Activated CD8-positive, alpha-beta T cell treated with anti-CD3 and anti-CD28 coated beads for 36 hours (primary cell): Measurements from ENCODE around the gene PKP1. TPM values are rescaled to one million over a fixed set of nuclear protein-coding genes. Genes with fewer than 3 reads are reported as not detected.

ENCODE experiments used
- ATAC-seq: fragments of 200-7000 bp; cut with Tn5 transposase; one replicate; pipeline ENCODE4 v1.10.0; 2021; ENCODE audit warnings: mild to moderate bottlenecking, moderate library complexity
- CTCF ChIA-PET: fragments of 350-600 bp; sonication (Branson Sonifier 250); formaldehyde crosslinking; loops from one replicate; lab custom pipeline; 2021; ENCODE audit warnings: antibody characterized with exemption; lab: Charles Lee
- POLR2A ChIA-PET: fragments of 350-600 bp; sonication (Branson Sonifier 250); formaldehyde crosslinking; loops from one replicate; lab custom pipeline; 2021; ENCODE audit warnings: antibody characterized with exemption; lab: Charles Lee
- DNase-seq: peaks from one replicate; pipeline ENCODE4 v3.0.0-alpha.2; 2020
- H3K27ac Mint-ChIP-seq: one replicate; pipeline ENCODE4 v1.8.0; 2021; ENCODE audit warnings: mild to moderate bottlenecking, mixed read lengths
- H3K27me3 Mint-ChIP-seq: one replicate; pipeline ENCODE4 v1.8.0; 2021; ENCODE audit warnings: mixed read lengths
- H3K36me3 Mint-ChIP-seq: one replicate; pipeline ENCODE4 v1.8.0; 2021; ENCODE audit warnings: low read depth, mixed read lengths
- H3K4me1 Mint-ChIP-seq: one replicate; pipeline ENCODE4 v1.8.0; 2021; ENCODE audit warnings: low read depth, mixed read lengths
- H3K4me3 Mint-ChIP-seq: one replicate; pipeline ENCODE4 v1.8.0; 2021; ENCODE audit warnings: mild to moderate bottlenecking, moderate library complexity, mixed read lengths
- H3K9me3 Mint-ChIP-seq: one replicate; pipeline ENCODE4 v1.8.0; 2021; ENCODE audit warnings: mixed read lengths
- CTCF ChIP-seq: fragments of 200-600 bp; IDR thresholded peaks from one replicate; pipeline ENCODE4 v1.8.0; 2022; ENCODE audit warnings: antibody characterized with exemption, mild to moderate bottlenecking
- intact Hi-C: fragments of 100-400 bp; cut with micrococcal nuclease; formaldehyde crosslinking; loops from one replicate; pipeline ENCODE4 v1.10.0; 2022
- total RNA-seq, 2 experiments: library from RNA; stranded (reverse); gene quantifications; one replicate each; pipeline ENCODE4 v1.2.3, GENCODE V29; 2021

The PKP1 gene
- total RNA-seq, 2 experiments from 2014 or later: not detected

- DNase-seq (no peak), ATAC-seq (no peak)
- H3K4me1 Mint-ChIP-seq: no peaks in the 10 kb centered on the region
- H3K27ac Mint-ChIP-seq: no peak overlapping the region
- peaks cover 16% of the 10 kb centered on the region for H3K27me3 Mint-ChIP-seq
- H3K36me3 Mint-ChIP-seq: no peaks in the 10 kb centered on the region
- H3K4me3 Mint-ChIP-seq: no peak overlapping the region
- no peaks in the 10 kb centered on the region for H3K9me3 Mint-ChIP-seq
- intact Hi-C loops: no loop called here
- ChIA-PET CTCF (no interaction called here), POLR2A (no interaction called here)
- no peak for TF ChIP-seq CTCF
Observed at GRCh38 chr1:201260648-201261311, 22.5 kb upstream of the PKP1 start.

DNA sequence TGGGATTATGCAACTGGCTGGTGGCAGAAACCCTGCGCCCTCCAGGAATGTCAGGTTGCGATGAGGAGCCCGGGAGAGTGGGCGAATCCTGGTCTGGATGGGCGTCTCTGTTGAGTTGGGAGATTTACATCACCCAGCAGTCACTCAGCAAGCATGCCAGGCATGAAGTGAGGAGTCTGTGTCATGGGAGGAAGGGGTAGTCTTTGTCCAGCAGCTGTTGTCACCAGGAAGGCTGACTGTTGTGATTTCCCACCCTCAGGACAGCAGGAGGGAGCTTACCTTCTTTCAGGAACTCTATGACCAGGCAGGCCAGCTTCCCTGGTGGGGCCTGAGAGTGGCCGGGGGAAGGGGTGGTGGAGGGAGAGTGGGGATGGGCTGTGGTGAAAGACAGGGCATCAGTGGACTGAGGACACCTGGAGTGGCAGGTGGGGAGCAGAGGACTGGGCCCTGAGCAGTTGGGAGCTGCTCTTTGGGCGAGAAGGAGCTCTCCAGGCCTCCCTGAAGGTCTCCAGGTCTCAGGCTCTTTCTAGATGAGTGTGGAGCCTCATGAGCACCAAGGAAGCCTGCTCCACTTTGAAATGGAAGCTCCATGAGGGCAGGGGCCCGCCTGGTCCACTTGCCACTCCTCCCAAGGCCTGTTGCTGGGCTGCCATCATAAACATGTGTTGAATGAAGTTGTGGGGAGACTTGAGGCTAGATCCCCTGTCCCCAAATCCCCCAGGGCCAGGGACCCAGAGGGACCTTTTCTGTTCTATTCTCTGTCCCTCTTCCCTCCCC is 21.3 kb upstream of the PKP1 start:
- ATAC-seq (no peak), DNase-seq (no peak)
- H3K4me1 Mint-ChIP-seq: no peaks in the 10 kb centered on the region
- POLR2A ChIA-PET: interaction anchor here (0.9 kb wide), 1 partner anchor 21 kb away, joined by 3 read pairs; no protein-coding TSS in a partner anchor
- no peak for TF ChIP-seq CTCF
- peaks cover 16% of the 10 kb centered on the region for H3K27me3 Mint-ChIP-seq
- no peak overlapping the region for H3K4me3 Mint-ChIP-seq
- intact Hi-C loops: no loop called here
- no peaks in the 10 kb centered on the region for H3K36me3 Mint-ChIP-seq
- no peak overlapping the region for H3K27ac Mint-ChIP-seq
- CTCF ChIA-PET: interaction anchor here (4.2 kb wide), 1 partner anchor 8 kb away, joined by 17 read pairs; no protein-coding TSS in a partner anchor
- no peaks in the 10 kb centered on the region for H3K9me3 Mint-ChIP-seq

GRCh38 chr1:201262963-201263608 is 20.2 kb upstream of the PKP1 start:
- no peak overlapping the region for H3K27ac Mint-ChIP-seq
- H3K9me3 Mint-ChIP-seq: no peaks in the 10 kb centered on the region
- no peak for DNase-seq
- H3K27me3 Mint-ChIP-seq: peaks cover 23% of the 10 kb centered on the region
- no peak overlapping the region for H3K4me3 Mint-ChIP-seq
- no peak for ATAC-seq
- ChIA-PET CTCF (interaction anchor here (4.2 kb wide), 1 partner anchor 9 kb away, joined by 17 read pairs; no protein-coding TSS in a partner anchor), POLR2A (interaction anchor here (0.9 kb wide), 1 partner anchor 20 kb away, joined by 3 read pairs; no protein-coding TSS in a partner anchor)
- intact Hi-C loops: no loop called here
- TF ChIP-seq CTCF: no peak
- H3K4me1 Mint-ChIP-seq: no peaks in the 10 kb centered on the region
- no peaks in the 10 kb centered on the region for H3K36me3 Mint-ChIP-seq

- ATAC-seq (no peak), DNase-seq (no peak)
- Mint-ChIP-seq H3K36me3 (no peaks in the 10 kb centered on the region), H3K27ac (no peak overlapping the region), H3K9me3 (no peaks in the 10 kb centered on the region), H3K27me3 (peaks cover 22% of the 10 kb centered on the region), H3K4me1 (no peaks in the 10 kb centered on the region), H3K4me3 (no peak overlapping the region)
- intact Hi-C loops: no loop called here
- TF ChIP-seq CTCF: no peak
- ChIA-PET POLR2A (no interaction called here), CTCF (interaction anchor here (4.2 kb wide), 1 partner anchor 10 kb away, joined by 17 read pairs; no protein-coding TSS in a partner anchor)
Observed at GRCh38 chr1:201264072-201264471, 19.2 kb upstream of the PKP1 start.
